C1 segment of cervical spinal cord (tissue), 14 donors: ENCODE results near the gene FLRT3.
A peak's percentile ranks its signal among the peaks of the same experiment; 100 is the strongest.

Experiments
- DNase-seq, 14 donors: peaks; one replicate each; lab custom pipeline; 2025; lab: John Stamatoyannopoulos, UW

Gene FLRT3

DNA sequence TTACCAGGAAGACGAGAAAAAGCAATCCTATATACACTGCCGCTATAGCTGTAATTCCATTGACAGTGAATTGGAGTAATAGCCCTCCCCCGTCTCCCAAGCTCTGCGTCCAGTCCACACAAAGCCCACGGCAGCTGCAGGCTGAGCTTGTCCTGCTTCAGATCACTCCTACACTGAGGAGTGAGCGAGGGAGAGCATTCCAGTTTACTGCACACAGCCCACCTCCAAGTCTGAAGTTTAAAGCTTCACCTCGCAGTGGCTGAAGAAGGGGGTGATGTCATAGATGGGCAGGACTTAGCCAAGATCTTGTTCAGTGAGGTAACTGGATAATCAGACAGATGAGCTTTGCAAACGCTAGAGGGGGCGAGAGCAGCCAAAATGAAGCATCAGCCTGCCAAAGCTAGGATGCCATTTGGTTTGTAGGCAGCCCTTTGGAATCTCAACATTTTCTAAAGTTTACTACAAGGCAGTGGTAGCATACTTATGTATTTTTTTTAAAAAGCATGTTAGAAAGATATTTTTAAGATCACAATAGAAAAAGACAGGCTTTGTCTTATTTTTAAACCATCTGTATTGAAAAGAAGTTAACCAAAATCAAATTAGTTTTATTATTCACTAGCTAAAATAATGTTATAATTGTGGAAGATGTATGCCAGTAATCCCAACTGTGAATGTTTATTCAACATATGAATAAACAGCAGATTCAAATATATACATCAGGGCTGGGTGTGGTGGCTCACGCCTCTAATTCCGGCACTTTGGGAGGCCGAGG is at the start of gene FLRT3:
Gene FLRT3 (minus strand): TSS at position 213 of the 772 bp plus-strand sequence. CDS start 10,106 bp downstream, outside the sequence.
- peak in 13 of 14 donors; percentile 8 to 97 (median 70) for DNase-seq

DNA sequence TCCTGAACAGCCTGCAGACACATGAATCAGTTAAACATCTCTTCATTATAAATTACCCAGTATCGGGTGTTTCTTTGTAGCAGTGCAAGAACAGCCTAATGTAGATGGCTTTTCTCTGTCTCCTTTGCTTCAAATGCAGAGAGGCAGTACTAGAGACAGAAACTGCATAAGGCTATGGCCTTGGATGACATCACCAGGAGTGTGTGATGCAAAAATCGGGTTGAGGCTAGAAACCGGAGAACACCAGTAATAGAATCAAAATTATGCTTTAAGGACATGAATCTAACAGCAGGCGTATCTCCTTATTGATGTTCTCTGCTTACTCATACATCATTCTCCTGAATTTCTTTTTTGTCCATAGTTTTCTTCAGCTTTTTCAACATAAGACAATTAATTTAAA is 49.3 kb upstream of the FLRT3 start:
- DNase-seq: no peak

DNA sequence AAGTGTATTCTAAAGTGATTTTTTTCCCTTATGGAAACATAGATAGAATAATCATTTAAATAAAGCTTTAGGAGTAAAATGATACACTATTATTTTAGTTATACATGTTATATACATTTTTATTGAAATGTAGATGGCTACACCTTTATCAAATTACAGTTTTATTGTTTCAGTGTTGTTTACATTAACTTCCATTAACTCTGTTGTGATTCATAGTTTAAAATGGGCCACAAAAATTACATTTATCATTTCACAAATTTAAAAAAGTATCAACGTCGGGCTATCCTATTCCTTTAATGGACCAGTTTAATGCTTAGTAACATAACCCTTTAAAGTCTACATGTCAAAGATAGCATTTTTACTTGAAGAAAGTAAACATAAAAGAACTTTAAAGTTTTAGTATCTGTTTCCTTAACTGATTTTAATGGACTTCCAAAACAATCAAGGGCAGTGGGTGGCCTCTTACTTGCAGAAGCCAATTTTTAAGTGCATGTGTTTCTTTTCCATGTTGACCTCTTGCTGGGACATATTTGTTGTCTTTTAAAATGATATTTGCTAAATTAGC is 47.8 kb upstream of the FLRT3 start:
- no peak for DNase-seq

DNA sequence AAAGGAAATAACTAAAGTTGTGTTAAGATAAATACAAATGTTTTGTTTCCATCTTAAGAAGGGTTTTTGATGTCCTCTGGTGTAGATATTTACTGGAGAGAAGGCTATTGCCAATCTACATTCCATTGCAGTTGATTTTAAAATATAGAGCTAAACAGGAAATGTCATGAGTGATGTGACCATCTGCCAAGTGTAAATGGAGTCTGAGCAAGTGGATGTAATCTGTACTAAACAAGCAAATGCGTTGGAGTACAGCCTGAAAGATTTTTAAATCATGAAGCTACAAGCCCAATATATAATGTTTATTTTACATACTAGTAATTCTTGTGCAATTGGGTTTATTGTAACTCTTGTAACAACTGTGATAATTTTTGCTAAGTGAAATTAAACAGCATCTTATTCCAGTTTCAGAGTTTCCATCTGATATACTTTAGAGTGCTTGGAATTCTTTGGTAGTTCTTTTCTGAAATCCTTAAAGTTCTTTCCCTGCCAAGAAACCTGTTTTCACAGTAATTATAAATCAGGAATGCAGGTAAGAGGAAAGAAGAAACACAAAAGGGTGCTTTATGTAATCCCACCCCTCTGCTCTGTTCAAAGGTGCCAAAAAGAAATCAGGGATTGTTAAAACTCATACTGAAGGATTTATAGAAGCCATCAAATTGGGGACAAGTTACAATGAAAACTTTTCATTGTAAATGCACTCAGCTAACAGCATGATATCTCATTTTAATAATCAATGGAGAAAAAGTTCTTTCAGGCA is 47.2 kb upstream of the FLRT3 start:
- DNase-seq: no peak

DNA sequence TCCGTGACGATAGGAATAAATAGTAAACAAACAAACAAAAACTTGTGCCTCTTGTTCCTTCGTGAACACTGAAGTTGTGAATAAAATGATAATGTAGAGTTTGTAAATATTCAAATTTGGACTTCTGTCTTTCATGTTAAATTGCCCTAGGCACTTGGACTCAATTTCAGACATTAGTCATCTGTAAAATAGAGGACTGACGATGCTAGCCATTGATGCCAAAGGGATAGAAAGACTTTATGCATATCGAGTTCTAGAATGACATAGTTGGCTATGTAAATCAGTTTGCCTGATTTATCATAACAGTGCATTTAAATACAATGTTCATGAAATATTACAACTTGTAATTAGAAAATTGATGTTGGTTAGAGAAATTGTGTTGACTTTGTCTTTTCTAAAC is 45.9 kb upstream of the FLRT3 start:
- DNase-seq: no peak

DNA sequence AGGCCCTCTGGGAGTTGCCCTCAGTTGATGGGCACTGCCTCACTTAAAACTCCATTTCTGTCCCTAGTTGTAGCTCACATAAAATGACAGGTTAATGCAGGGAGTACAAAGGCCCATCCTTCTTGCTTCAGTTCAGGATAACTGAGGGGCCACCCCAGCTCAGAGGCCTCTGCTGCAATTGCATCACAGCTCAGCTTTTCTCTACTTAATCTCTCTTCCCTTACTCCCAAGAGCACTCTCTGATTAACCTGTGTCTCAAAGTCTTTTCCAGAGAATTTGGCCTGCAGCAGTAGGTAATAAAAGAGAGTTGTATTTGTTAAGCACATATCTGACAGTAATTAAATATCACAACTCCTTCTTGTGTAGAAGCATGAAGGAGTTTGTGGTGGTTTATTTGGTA is 40.9 kb upstream of the FLRT3 start:
- DNase-seq: no peak

DNA sequence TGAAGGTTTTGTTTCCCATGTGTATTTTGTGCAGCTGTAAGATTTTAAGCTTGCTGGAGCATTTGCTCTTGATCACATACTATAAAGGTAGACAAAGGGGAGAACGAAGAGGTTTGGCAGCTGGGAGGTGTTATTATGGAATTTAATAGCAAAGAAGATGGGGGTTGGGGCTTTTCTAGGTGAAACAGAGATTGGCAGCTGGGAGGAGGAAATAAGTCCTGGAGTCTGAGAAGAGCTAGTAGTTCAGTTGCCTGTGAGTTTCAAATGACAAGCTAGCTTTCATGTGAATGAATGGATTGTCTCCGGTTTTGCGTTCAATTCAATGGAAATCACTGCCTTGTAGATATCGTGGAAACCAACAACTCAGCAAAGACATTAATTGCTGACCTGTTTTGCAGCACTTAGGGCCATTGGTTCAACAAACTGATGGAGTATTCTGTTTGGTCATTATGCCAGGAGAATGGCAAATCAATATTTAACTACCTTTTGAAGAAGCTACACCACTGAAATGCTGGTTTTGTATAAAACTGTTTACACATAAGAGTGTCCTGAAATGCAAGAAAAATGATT is 38.1 kb upstream of the FLRT3 start:
- no peak for DNase-seq

DNA sequence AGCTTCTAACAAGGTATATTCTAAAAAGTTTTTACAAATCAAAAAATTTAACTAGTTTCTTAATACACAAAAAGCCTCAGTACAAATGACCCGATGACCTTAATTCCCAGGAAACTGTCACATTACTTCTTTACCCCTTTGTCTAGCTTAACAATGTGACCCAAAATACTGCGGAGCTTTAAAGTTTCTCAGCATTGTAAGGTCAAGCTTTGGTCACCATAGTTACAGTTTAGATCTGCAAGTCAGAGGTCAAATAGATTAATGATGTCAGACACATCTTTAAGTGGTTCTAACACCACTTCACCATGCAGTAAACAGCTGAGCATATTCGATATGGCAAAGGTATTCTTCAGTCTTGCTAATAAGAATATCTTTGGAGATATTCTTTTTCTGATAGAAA is 36.8 kb upstream of the FLRT3 start:
- no peak for DNase-seq

DNA sequence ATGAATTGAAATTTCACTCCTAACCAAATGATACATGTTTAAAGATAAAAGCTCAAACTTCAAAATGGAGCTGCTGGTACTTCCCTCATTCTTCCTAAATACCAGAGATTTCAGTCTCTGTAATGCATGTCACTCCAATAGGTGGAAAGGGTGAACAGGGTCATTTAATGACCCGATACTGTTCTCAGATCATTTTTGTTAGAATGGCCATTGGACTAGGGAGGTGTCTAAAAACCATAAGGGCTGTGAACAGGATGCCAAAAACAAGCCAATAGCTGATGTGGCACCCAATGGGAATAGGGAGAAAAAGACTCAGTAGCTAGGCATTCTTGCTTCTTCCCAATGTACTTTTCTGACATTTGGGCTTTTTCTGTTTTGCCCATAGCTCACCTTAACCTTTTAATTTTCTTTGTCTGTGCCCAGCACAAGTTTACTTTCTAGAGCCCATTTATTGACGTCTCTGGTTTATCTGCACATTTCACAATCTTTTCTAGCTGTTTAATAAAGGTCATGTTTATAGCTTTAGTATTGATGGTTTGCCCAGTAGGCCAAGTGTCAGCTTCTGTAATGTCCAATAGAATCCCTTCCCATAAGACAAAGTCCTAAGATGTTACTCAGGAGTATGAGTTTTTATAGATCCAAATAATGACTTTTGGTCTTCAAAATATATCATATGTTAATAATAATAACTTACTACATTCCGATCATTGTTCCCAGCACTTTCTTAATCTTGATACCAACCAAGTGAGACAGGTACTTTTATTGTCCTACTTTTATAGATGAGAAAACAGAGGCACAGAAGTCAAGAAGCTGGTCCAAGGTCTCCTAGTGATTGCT is 24.3 kb upstream of the FLRT3 start:
- no peak for DNase-seq

DNA sequence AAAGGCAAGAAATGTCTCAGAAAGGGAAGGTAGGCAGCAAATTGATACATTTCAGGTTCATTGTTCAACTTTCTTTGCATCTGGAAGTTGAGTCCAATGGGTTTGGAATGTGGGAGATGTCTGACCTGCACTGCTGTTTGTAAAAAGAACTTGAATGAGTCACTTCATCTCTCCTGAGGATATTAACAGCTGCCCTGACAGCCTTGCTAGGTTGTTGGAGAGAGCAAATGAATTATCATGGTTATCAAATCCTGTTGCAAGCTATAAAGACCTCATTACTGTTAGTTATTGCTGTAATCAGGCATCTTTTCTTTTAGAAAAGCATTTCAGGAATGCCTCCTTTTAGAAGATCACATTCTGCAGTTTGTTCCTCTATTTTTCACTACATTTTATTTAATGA is 23.0 kb upstream of the FLRT3 start:
- no peak for DNase-seq

DNA sequence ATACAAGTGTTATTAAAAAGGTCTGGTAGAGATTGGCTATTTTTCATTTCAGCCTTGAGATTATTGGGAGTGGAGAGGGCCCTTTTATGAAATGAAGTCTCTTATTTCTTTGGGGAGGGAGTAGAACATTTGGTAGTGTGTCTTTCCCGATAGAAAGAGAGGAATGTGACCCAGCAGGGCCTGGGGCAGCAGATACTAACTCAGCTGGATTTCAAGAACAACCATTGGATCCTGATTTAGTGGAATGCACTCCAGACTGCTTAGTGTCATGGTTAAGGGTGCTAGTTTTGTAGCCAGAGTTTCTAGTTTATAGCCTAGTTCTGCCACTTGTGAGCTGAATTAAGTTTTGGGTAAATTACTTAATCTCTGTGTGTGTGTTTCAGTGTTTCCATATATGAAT is 18.4 kb upstream of the FLRT3 start:
- DNase-seq: no peak

DNA sequence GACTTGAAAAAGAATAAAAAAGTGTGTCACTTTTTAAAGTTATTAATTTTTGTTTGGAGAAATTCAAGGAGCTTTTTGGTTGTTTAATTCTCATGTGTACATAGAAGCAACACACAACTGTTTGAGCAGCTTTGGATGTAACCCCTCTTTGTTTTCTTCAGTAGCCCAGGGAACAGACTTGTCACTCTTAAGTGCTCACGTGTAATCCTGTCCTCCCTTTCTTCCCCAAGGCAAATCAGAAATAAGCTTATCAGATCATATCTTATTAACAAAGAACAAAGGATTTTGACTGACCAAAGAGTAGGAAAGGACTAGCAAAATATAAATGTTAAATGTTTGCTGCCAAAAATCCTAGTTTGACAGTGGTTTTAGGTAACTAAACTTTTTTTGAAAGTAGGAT is 7.3 kb upstream of the FLRT3 start:
- DNase-seq: no peak

DNA sequence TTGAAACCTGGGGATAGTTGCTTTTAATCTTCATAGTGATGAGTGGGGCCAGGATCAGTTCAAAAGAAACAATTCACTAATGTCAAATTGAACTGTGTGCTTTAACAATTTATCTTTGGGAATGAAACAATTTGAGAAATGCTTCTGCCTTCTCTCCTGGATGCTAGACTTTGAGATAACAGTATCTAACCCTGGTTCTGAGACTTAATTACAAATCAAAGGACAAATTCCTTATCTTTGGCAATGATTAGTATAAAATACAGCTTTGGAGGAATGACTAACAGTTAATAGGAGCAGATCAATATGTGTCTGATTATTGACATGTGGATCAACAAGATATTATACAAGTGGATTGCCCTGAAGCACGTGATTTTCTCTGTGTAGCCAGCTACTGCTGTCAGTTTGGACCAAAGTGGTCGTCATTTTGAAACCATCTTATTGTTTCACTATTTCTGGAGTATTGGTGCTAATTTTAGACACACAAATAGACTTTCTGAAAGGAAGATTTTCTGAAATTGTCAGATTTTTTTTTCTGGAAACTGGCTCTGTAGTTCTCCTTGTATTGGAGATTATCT is 6.2 kb upstream of the FLRT3 start:
- DNase-seq: no peak

DNA sequence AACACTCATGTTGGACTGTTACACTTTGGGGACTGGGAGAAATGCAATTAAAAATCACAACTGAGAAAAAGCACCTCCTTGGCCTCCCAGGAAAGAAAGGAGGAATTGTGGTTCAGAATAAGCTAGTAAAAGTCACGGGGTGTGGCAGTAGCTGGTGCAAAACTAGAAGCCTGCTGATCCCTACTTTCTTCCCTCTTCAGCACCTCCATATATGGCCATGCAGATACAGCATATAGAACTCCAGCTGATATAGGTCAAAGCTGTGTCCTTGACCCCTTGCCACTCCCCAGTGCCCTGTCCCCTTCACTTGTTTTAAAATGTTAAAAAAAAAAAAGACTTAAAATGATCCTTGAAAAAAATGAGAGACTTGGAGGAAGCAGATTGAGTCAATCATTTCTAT is 5.5 kb upstream of the FLRT3 start:
- DNase-seq: no peak

DNA sequence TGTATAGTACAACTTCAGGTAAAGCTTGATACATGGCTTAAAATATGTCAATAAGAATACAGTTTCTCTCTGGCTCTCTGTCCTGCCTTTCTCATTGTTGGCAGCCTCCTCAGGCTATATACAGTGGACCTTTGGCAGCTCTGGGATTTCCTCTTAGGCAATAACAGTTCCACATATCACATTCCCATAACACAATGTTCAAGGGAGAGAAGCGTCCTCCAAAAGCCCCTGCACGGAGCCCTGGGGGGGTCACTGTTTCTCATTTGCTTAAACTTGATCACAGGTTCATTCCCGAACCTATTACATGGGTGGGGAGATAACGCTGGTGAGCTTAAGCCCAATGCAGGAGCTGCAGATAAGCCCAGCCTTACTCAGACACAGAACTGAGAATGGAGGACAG is 4.4 kb upstream of the FLRT3 start:
- no peak for DNase-seq

DNA sequence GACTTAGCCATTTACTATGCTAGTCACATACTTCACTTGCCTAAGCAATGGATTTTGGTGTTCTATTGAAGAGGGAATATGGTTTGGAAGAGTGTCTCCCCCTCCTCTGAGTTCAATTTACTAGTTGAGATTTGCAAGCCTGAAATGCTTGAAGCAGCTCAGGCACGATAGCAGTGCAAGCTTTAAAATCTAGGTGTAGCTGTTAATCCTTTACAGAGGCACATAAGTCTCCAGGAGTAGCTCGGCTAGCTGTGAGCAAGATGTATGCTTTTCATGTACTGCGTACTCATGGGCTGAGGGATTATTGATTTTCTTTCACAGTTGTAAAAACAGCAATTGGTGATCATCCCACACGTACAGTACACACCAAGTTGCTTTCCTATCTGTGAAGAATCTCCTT is 726 bp downstream of the FLRT3 start:
- DNase-seq: peak in 7 of 14 donors; percentile 4 to 71 (median 14)

DNA sequence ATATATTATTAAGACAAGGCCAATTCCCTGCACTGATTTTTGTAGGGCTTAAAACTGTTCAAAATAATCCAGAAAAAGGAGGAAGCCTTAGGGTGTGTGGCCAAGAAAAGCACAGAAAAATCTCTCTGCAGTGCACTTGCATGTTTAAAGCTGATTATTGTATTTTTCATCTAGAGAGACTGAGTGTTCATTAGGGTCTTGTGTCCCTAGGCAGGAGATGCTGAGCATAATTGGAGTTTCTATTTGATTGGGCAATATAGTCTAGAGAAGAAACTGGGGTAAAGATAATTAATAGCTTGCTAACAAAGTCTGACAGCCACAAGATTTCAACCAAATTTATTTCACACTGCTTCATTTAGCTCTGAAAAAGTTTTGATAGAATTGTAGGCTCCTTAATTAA is 2.4 kb downstream of the FLRT3 start:
- peak in 1 of 14 donors; percentile 45 for DNase-seq

DNA sequence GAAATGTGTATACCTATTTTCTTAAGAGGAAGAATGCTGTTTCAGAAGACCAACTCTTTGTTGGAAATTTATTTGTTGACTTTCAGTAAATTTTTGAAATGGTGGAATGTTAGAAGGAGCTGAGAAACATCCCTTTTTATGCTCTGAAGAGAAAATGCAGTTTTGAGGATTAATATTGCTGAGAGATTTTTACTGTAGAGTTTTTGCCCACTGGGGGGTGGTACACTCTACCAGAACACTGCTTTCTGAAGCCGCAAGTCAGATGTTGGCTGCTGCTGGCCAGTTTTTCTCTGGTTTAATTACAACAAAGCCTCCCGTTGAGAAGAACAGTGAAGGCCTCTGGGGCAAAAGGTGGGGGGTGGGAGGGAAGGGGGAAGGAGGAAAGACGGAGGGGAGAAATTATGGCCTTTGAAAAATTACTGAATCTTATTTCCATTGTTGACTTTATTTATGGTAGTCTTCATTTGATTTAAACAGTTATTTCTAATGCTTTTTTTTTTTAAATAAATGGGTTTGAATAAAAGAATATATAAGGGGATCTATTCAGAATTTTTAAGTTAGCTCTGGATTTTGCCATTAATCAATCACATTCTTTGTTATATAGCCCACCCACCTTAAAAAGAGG is 3.0 kb downstream of the FLRT3 start:
- peak in 11 of 14 donors; percentile 22 to 68 (median 38) for DNase-seq

DNA sequence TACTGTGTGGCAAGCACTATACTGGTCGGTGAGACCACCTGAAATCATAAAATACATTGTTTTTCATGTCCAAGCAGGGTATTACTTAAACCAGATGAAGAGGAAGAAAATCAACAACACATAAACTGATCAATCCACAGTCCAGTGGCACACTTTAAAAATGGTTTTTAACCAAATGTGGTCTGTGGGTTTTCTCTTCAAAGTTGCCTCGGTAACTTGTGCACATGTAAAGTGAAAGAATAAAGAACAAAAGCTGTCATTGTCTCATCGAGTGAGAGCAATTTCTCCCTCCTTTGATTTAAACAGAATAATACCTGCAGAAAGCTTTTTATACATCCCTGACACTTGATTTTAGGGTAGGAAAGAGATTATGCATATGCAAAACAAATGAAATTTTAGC is 3.7 kb downstream of the FLRT3 start:
- DNase-seq: peak in 1 of 14 donors; percentile 37

DNA sequence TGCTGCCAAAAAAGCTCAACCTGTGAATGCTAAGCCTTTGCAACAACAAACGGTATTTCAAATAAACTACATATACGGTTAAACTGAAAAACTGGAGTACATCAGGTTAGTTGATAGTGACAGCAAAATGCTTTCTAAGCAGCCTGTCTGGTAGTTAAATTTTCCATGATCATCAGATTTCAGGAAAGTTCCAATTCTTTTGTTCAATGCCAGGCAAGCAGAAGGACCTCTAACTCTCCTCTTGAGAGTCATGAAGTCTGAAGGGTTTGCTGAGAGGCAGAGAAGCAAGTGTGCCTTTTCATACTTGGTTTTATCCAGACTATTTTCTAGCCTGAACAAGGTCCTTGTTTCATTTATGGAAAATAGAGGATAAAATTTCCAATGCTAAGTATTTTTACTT is 4.5 kb downstream of the FLRT3 start:
- peak in 1 of 14 donors; percentile 52 for DNase-seq

DNA sequence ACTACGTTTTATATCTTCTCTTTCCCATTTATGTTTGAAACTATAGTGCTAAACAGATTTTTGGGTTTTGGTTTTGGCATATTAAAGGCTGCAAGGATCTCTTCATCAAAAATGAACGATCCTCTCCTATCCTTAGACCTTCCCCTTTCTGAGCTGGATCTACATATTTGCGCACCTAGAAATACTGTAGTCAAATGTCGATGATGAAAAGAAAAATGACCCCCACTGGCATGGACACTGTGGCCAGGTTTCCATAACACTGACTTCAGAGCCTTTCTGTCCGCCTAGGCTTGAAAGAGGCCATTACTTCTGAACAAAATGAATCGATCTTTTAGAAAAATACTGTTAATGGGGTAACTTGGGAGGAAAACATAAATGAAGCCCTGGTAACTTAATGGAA is 5.8 kb downstream of the FLRT3 start:
- DNase-seq: peak in 2 of 14 donors; percentile 16 to 63
